ENCODE results near the gene TMEM244.
"Not testable (repeated sequence)": the region's sequence is repeated elsewhere in the genome, so short reads cannot be mapped to it uniquely, and the experiment has no call there.

Gene TMEM244

GRCh38 chr6:129866688-129867087, 5.6 kb upstream of the TMEM244 start:
- no peak for DNase-seq (ENCODE audit: low read depth)

- DNase-seq (ENCODE audit: low read depth), result no peak
Observed at GRCh38 chr6:129866256-129866655, 5.1 kb upstream of the TMEM244 start.

- no peak for DNase-seq (ENCODE audit: low read depth)
Observed at GRCh38 chr6:129865013-129865412, 3.9 kb upstream of the TMEM244 start.

- no peak for DNase-seq (ENCODE audit: low read depth)
Observed at GRCh38 chr6:129863664-129864063, 2.5 kb upstream of the TMEM244 start.

GRCh38 chr6:129859524-129859923, 1.6 kb downstream of the TMEM244 start:
- no peak for DNase-seq (ENCODE audit: low read depth)

- DNase-seq (ENCODE audit: low read depth), result no peak
Observed at GRCh38 chr6:129857838-129858237, 3.3 kb downstream of the TMEM244 start.

GRCh38 chr6:129853996-129854711, 7.0 kb downstream of the TMEM244 start:
- DNase-seq (ENCODE audit: low read depth), result no peak

GRCh38 chr6:129852257-129852858, 8.8 kb downstream of the TMEM244 start:
- DNase-seq (ENCODE audit: low read depth), result no peak

- no peak for DNase-seq (ENCODE audit: low read depth)
Observed at GRCh38 chr6:129849456-129849855, 11.7 kb downstream of the TMEM244 start.

- DNase-seq (ENCODE audit: low read depth), result no peak
Observed at GRCh38 chr6:129846761-129847160, 14.4 kb downstream of the TMEM244 start.

GRCh38 chr6:129845696-129846095, 15.4 kb downstream of the TMEM244 start:
- no peak for DNase-seq (ENCODE audit: low read depth)

GRCh38 chr6:129844118-129844891, 16.8 kb downstream of the TMEM244 start:
- no peak for DNase-seq (ENCODE audit: low read depth)

- no peak for DNase-seq (ENCODE audit: low read depth)
Observed at GRCh38 chr6:129843573-129843972, 17.5 kb downstream of the TMEM244 start.

- DNase-seq (ENCODE audit: low read depth), result no peak
Observed at GRCh38 chr6:129842881-129843409, 18.2 kb downstream of the TMEM244 start.

- no peak for DNase-seq (ENCODE audit: low read depth)
Observed at GRCh38 chr6:129842137-129842536, 19.0 kb downstream of the TMEM244 start.

GRCh38 chr6:129839562-129839961, 21.6 kb downstream of the TMEM244 start:
- DNase-seq (ENCODE audit: low read depth), result not testable (repeated sequence)

GRCh38 chr6:129835691-129836090, 25.4 kb downstream of the TMEM244 start:
- no peak for DNase-seq (ENCODE audit: low read depth)

- DNase-seq (ENCODE audit: low read depth), result no peak
Observed at GRCh38 chr6:129832299-129832698, 28.8 kb downstream of the TMEM244 start.

- no peak for DNase-seq (ENCODE audit: low read depth)
Observed at GRCh38 chr6:129828229-129828628, 32.9 kb downstream of the TMEM244 start.

- no peak for DNase-seq (ENCODE audit: low read depth)
Observed at GRCh38 chr6:129818251-129818650, 42.9 kb downstream of the TMEM244 start.

- DNase-seq (ENCODE audit: low read depth), result no peak
Observed at GRCh38 chr6:129817821-129818220, 43.3 kb downstream of the TMEM244 start.

GRCh38 chr6:129817332-129817731, 43.8 kb downstream of the TMEM244 start:
- no peak for DNase-seq (ENCODE audit: low read depth)
